B cell (primary cell): ENCODE measurements around the gene NCAPH2. TPM values are rescaled to one million over a fixed set of nuclear protein-coding genes. Genes with fewer than 3 reads are reported as not detected.

Experiments
- ATAC-seq: fragments of 200-7000 bp; cut with Tn5 transposase; one replicate; pipeline ENCODE4 v1.10.0; 2021; ENCODE audit warnings: low read depth, mild to moderate bottlenecking, moderate number of reproducible peaks, moderate library complexity
- CTCF ChIA-PET: fragments of 350-600 bp; sonication (Branson Sonifier 250); formaldehyde crosslinking; loops from one replicate; lab custom pipeline; 2021; ENCODE audit warnings: antibody characterized with exemption, inconsistent platforms; lab: Charles Lee
- POLR2A ChIA-PET: fragments of 350-600 bp; sonication (Branson Sonifier 250); formaldehyde crosslinking; loops from one replicate; lab custom pipeline; 2021; ENCODE audit warnings: antibody characterized with exemption; lab: Charles Lee
- DNase-seq: peaks from one replicate; pipeline ENCODE4 v3.0.0; 2013
- H2AFZ ChIP-seq: 2 replicates; pipeline ENCODE4 v1.6.1; 2012; ENCODE audit warnings: mild to moderate bottlenecking, low read depth, low read length; ENCODE audit not compliant: insufficient read depth, poor library complexity, severe bottlenecking
- H3K27ac ChIP-seq, 2 donors: 1 replicate in 1 of 2; 2 replicates in 1 of 2; pipeline ENCODE4 v1.5.1; 2012 to 2013; ENCODE audit warnings: low read length in 2 of 2, mild to moderate bottlenecking in 2 of 2, moderate library complexity in 1 of 2
- H3K27me3 ChIP-seq, 4 experiments: fragments of 200-600 bp in 1 of 4; sonication (generic) in 1 of 4; replicated peaks in 1 of 4; 1 replicate in 2 of 4; 2 replicates in 2 of 4; pipeline versions ENCODE4 v1.6.1 to v1.7.0; 2013 to 2016; ENCODE audit warnings: low read length in 3 of 4, mild to moderate bottlenecking in 2 of 4, mixed read lengths in 1 of 4, moderate library complexity in 1 of 4; ENCODE audit not compliant: insufficient read depth in 4 of 4, control insufficient read depth in 3 of 4; ENCODE audit errors: control extremely low read depth in 1 of 4
- H3K36me3 ChIP-seq, 2 experiments: replicated peaks in 1 of 2; 1 replicate in 1 of 2; 2 replicates in 1 of 2; pipeline versions ENCODE4 v1.6.1 to v1.7.1; 2013; ENCODE audit warnings: low read length in 1 of 2; ENCODE audit not compliant: insufficient read depth in 2 of 2, control insufficient read depth in 1 of 2; ENCODE audit errors: control extremely low read depth in 1 of 2, extremely low read depth in 1 of 2
- H3K4me1 ChIP-seq, 2 donors: fragments of 200-600 bp in 1 of 2; sonication (generic) in 1 of 2; 1 replicate in 1 of 2; 2 replicates in 1 of 2; pipeline versions ENCODE4 v1.5.1 to v1.6.1; 2013 to 2017; ENCODE audit warnings: low read length in 2 of 2; ENCODE audit not compliant: control insufficient read depth in 2 of 2, insufficient read depth in 2 of 2
- H3K4me2 ChIP-seq: replicated peaks from 2 replicates; pipeline ENCODE3; 2012; ENCODE audit warnings: mild to moderate bottlenecking, low read depth, low read length; ENCODE audit not compliant: poor library complexity, severe bottlenecking
- H3K4me3 ChIP-seq, 5 experiments: fragments of 200-600 bp in 1 of 5; sonication (generic) in 1 of 5; 1 replicate in 3 of 5; 2 replicates in 2 of 5; pipeline versions ENCODE4 v1.5.1 to v1.7.0; 2011 to 2016; ENCODE audit warnings: low read length in 4 of 5, mild to moderate bottlenecking in 4 of 5, low read depth in 2 of 5, control low read depth in 1 of 5, moderate library complexity in 1 of 5; ENCODE audit not compliant: insufficient read depth in 1 of 5; ENCODE audit errors: control extremely low read depth in 1 of 5, extremely low read depth in 1 of 5
- H3K79me2 ChIP-seq: fragments of 200-600 bp; sonication (generic); one replicate; pipeline ENCODE4 v1.6.0; 2016; ENCODE audit warnings: low read length; ENCODE audit not compliant: control insufficient read depth, insufficient read depth
- H3K9ac ChIP-seq: fragments of 200-600 bp; sonication (generic); 2 replicates; pipeline ENCODE4 v1.6.1; 2017; ENCODE audit warnings: mild to moderate bottlenecking, low read length, moderate library complexity
- H3K9me3 ChIP-seq, 3 donors: one replicate each; pipeline versions ENCODE4 v1.6.1 to v1.7.1; 2013; ENCODE audit warnings: low read length in 2 of 3; ENCODE audit not compliant: control insufficient read depth in 2 of 3, insufficient read depth in 1 of 3; ENCODE audit errors: control extremely low read depth in 1 of 3
- H4K20me1 ChIP-seq: 2 replicates; pipeline ENCODE4 v1.6.0; 2012; ENCODE audit warnings: mild to moderate bottlenecking, low read length; ENCODE audit not compliant: insufficient read depth, control insufficient read depth, poor library complexity, severe bottlenecking
- H3K27ac Mint-ChIP-seq: one replicate; pipeline ENCODE4 v1.8.0; 2021; ENCODE audit warnings: mixed read lengths
- H3K27me3 Mint-ChIP-seq: one replicate; pipeline ENCODE4 v1.8.0; 2021; ENCODE audit warnings: mixed read lengths
- H3K4me1 Mint-ChIP-seq: one replicate; pipeline ENCODE4 v1.8.0; 2021; ENCODE audit warnings: mixed read lengths
- H3K4me3 Mint-ChIP-seq: one replicate; pipeline ENCODE4 v1.8.0; 2021; ENCODE audit warnings: mixed read lengths
- H3K9me3 Mint-ChIP-seq: one replicate; pipeline ENCODE4 v1.8.0; 2022; ENCODE audit warnings: mixed read lengths; ENCODE audit not compliant: insufficient read depth
- CTCF ChIP-seq: fragments of 200-600 bp; IDR thresholded peaks from one replicate; pipeline ENCODE4 v1.8.0; 2022; ENCODE audit warnings: antibody characterized with exemption, mild to moderate bottlenecking
- EZH2 ChIP-seq: IDR thresholded peaks from 2 replicates; pipeline ENCODE4 v1.6.1; 2012; ENCODE audit warnings: borderline replicate concordance, low read depth, mild to moderate bottlenecking, moderate library complexity, low read length; ENCODE audit not compliant: insufficient read depth, poor library complexity, severe bottlenecking
- WGBS: methylation state at CpG from one replicate; pipeline ENCODE4 v1.1.5; 2013; ENCODE audit warnings: missing lambda C conversion rate; ENCODE audit not compliant: insufficient coverage; 5-methylcytosine and 5-hydroxymethylcytosine counted together
- intact Hi-C: fragments of 100-400 bp; cut with micrococcal nuclease; formaldehyde crosslinking; loops from one replicate; pipeline ENCODE4 v1.10.0; 2022
- polyA plus RNA-seq: library from polyadenylated mRNA; depleted of rRNA; stranded (reverse); fragments of >200 nt; gene quantifications from 2 replicates; pipeline ENCODE4 v1.2.3, GENCODE V29; 2012
- total RNA-seq, 2 donors: library from RNA; stranded (reverse); fragments of 120-200 nt in 1 of 2; gene quantifications; 1 replicate in 1 of 2; 2 replicates in 1 of 2; pipeline versions ENCODE4 v1.2.3 to v1.2.4, GENCODE V29; 2013 to 2022

Gene NCAPH2
- total and polyA plus RNA-seq, 2 donors (not counting 1 experiment from before 2014, with no cell fraction given) = 47.1 to 76.9 TPM

DNA sequence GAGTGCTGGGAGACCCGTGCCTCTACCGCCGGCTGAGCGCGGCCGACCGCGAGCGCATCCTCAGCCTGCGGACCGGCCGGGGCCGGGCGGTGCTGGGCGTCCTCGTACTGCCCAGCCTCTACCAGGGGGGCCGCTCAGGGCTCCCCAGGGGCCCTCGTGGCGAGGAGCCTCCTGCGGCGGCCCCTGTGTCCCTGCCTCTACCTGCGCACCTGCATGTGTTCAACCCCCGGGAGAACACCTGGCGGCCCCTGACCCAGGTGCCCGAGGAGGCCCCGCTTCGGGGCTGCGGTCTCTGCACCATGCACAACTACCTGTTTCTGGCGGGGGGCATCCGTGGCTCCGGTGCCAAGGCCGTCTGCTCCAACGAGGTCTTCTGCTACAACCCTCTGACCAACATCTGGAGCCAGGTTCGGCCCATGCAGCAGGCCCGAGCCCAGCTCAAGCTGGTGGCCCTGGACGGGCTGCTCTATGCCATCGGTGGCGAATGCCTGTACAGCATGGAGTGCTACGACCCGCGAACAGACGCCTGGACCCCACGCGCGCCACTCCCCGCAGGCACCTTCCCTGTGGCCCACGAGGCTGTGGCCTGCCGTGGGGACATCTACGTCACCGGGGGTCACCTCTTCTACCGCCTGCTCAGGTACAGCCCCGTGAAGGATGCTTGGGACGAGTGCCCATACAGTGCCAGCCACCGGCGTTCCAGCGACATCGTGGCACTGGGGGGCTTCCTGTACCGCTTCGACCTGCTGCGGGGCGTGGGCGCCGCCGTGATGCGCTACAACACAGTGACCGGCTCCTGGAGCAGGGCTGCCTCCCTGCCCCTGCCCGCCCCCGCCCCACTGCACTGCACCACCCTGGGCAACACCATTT is 41.1 kb downstream of the NCAPH2 start:
- H3K27ac Mint-ChIP-seq = peak overlapping the region; percentile 71
- H3K9me3 ChIP-seq = no peaks in the 10 kb centered on the region
- H3K27ac ChIP-seq = peak overlapping the region; percentile 34 to 70
- ATAC-seq (peak; percentile 15), DNase-seq (no peak)
- WGBS = 53% methylated on average over 67 of the region's 68 CpGs
- peak overlapping the region; percentile 71 for H3K9ac ChIP-seq
- ChIA-PET POLR2A (interaction anchor here (1.0 to 2.7 kb wide), 9 partner anchors 10 to 79 kb away, joined by 4 to 23 read pairs (median 6); partner anchors contain the start of genes LMF2, NCAPH2 and SCO2), CTCF (interaction anchor here (0.9 to 3.9 kb wide), 8 partner anchors 10 to 72 kb away, joined by 4 to 19 read pairs (median 13); partner anchors contain the start of genes CHKB, SCO2 and SYCE3)
- H4K20me1 ChIP-seq = no peaks in the 10 kb centered on the region
- H3K4me3 Mint-ChIP-seq = peak overlapping the region; percentile 72
- intact Hi-C loops = loop anchor here (1.0 to 2.0 kb wide), 3 partner anchors 10 to 34 kb away; partner anchors contain the start of genes CHKB and SYCE3
- no peaks in the 10 kb centered on the region for H3K9me3 Mint-ChIP-seq
- no peaks in the 10 kb centered on the region for H3K36me3 ChIP-seq
- peaks cover 23% of the 10 kb centered on the region for H3K79me2 ChIP-seq
- peaks cover 28% of the 10 kb centered on the region for H3K4me1 Mint-ChIP-seq
- no peaks in the 10 kb centered on the region for H3K27me3 ChIP-seq
- peak overlapping the region in 4 of 5 experiments; percentile 45 to 69 (median 58) for H3K4me3 ChIP-seq
- TF ChIP-seq EZH2 = no peak
- no peak for TF ChIP-seq CTCF
- H3K4me1 ChIP-seq = peaks cover 27 to 35% of the 10 kb centered on the region in 2 donors
- peak overlapping the region; percentile 93 for H2AFZ ChIP-seq
- peak overlapping the region; percentile 98 for H3K4me2 ChIP-seq
- no peaks in the 10 kb centered on the region for H3K27me3 Mint-ChIP-seq

DNA sequence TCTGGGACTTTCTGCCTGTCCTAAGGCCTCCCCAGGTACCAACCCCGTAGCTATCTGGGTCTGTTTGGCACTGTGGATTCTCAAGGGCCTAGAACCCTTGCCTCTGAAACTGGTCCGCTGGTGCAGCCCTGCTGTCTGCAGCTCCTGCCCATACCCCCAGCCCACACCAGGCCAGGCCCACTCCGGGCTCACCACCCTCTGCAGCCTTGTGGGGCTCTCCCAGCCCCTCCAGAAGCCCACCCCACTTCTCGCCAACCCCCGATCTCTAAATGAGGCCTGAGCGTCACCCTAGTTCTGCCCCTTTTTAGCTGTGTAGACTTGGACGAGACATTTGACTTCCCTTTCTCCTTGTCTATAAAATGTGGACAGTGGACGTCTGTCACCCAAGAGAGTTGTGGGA is 42.4 kb downstream of the NCAPH2 start:
- Histone ChIP-seq H3K9ac (no peak overlapping the region), H3K9me3 (no peaks in the 10 kb centered on the region), H3K27me3 (no peaks in the 10 kb centered on the region), H3K27ac (no peak overlapping the region), H2AFZ (no peak overlapping the region), H3K79me2 (peaks cover 23% of the 10 kb centered on the region), H3K36me3 (no peaks in the 10 kb centered on the region), H4K20me1 (no peaks in the 10 kb centered on the region), H3K4me3 (no peak overlapping the region), H3K4me2 (no peak overlapping the region), H3K4me1 (peaks cover 18 to 23% of the 10 kb centered on the region in 2 donors)
- H3K27me3 Mint-ChIP-seq = no peaks in the 10 kb centered on the region
- H3K4me3 Mint-ChIP-seq = peak overlapping the region; percentile 69
- H3K9me3 Mint-ChIP-seq = no peaks in the 10 kb centered on the region
- WGBS = 97% methylated on average over 8 of the region's 8 CpGs
- H3K4me1 Mint-ChIP-seq = peaks cover 20% of the 10 kb centered on the region
- ATAC-seq = no peak
- ChIA-PET CTCF (interaction anchor here (1.0 to 3.9 kb wide), 4 partner anchors 10 to 25 kb away, joined by 3 to 19 read pairs (median 11); partner anchors contain the start of genes SCO2 and SYCE3), POLR2A (interaction anchor here (0.8 to 1.0 kb wide), 2 partner anchors 10 to 11 kb away, joined by 3 to 4 read pairs; no protein-coding TSS in a partner anchor)
- intact Hi-C loops = no loop called here
- no peak for DNase-seq
- H3K27ac Mint-ChIP-seq = peak overlapping the region; percentile 46
- TF ChIP-seq EZH2 (no peak), CTCF (no peak)
